Ectodermal cell (in vitro differentiated cells): ENCODE measurements around the gene SELENOH.

Source experiments
- H3K27ac ChIP-seq: 2 replicates; pipeline ENCODE4 v1.7.0; 2013; ENCODE audit warnings: mild to moderate bottlenecking, low read depth, low read length; ENCODE audit not compliant: insufficient read depth, poor library complexity, severe bottlenecking
- H3K27me3 ChIP-seq: 2 replicates; pipeline ENCODE4 v1.7.0; 2013; ENCODE audit warnings: mild to moderate bottlenecking, low read length; ENCODE audit not compliant: insufficient read depth, control insufficient read depth, poor library complexity, severe bottlenecking
- H3K36me3 ChIP-seq: one replicate; pipeline ENCODE4 v1.7.0; 2013; ENCODE audit warnings: low read length; ENCODE audit not compliant: control insufficient read depth, insufficient read depth
- H3K4me1 ChIP-seq: one replicate; pipeline ENCODE4 v1.7.0; 2013; ENCODE audit warnings: low read length; ENCODE audit not compliant: control insufficient read depth, insufficient read depth
- H3K4me3 ChIP-seq: 2 replicates; pipeline ENCODE4 v1.7.0; 2013; ENCODE audit warnings: low read depth, low read length, control low read depth; ENCODE audit not compliant: insufficient read depth
- H3K9me3 ChIP-seq: 2 replicates; pipeline ENCODE4 v1.7.0; 2013; ENCODE audit warnings: mild to moderate bottlenecking, low read length, moderate library complexity; ENCODE audit not compliant: control insufficient read depth
- WGBS, 2 experiments: methylation state at CpG; one replicate each; pipeline ENCODE4 v1.1.7; 2013; ENCODE audit warnings: missing lambda C conversion rate in 2 of 2; 5-methylcytosine and 5-hydroxymethylcytosine counted together

The SELENOH gene

DNA sequence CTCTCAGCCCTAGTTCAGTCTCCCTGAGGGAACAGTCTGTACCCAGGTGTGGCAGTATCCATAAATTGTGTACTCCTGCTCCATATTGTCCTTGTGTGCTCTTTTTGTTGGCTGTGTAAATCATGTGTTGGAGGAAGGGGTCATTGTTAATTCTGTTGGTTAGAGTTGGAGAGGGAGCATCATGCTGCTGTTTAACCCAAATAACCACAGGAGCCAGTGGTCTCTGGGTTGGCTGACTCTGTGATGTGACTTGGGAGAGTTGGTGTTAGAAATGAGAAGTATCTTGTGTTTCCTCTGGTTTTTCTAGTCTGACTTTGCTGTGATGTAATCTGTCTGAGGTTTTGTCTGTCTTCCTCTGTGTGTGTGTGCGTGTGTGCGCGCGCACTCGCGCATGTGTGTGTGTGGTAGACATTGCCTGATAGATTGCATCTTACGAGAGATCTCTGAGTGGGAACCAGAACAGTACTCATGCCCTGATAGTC, 50.8 kb downstream of the SELENOH start:
- Histone ChIP-seq H3K36me3 (peaks cover 19% of the 10 kb centered on the region), H3K4me1 (peaks cover 17% of the 10 kb centered on the region), H3K4me3 (no peak overlapping the region), H3K27me3 (no peaks in the 10 kb centered on the region), H3K9me3 (no peaks in the 10 kb centered on the region), H3K27ac (no peak overlapping the region)
- WGBS, 2 experiments = 96 to 97% methylated on average over 7 of the region's 7 CpGs

- Histone ChIP-seq H3K9me3 (no peaks in the 10 kb centered on the region), H3K27ac (no peak overlapping the region), H3K36me3 (peaks cover 19% of the 10 kb centered on the region), H3K4me3 (no peak overlapping the region), H3K4me1 (peaks cover 10% of the 10 kb centered on the region), H3K27me3 (no peaks in the 10 kb centered on the region)
Measured at GRCh38 chr11:57792870-57793269, 51.6 kb downstream of the SELENOH start.
